HG02571 (cell line): ENCODE measurements around the gene USP43.

Experiments used
- ATAC-seq: cut with Tn5 transposase; IDR thresholded peaks from one replicate; pipeline ENCODE4 v1.9.1; 2021; ENCODE audit warnings: mild to moderate bottlenecking, moderate library complexity; ENCODE audit not compliant: unreplicated experiment

The USP43 gene

GRCh38 chr17:9705745-9706144 lies 60.4 kb downstream of the USP43 start:
- no peak for ATAC-seq

GRCh38 chr17:9707948-9708347 lies 62.6 kb downstream of the USP43 start:
- no peak for ATAC-seq

- no peak for ATAC-seq
Observed at GRCh38 chr17:9714801-9715200, 69.5 kb downstream of the USP43 start.

- no peak for ATAC-seq
Observed at GRCh38 chr17:9715503-9716016, 70.2 kb downstream of the USP43 start.

- ATAC-seq, result no peak
Observed at GRCh38 chr17:9725575-9725974, 80.3 kb downstream of the USP43 start.

- no peak for ATAC-seq
Observed at GRCh38 chr17:9726291-9726690, 81.0 kb downstream of the USP43 start.

GRCh38 chr17:9728005-9728404 lies 82.7 kb downstream of the USP43 start:
- ATAC-seq, result no peak

- ATAC-seq, result no peak
Observed at GRCh38 chr17:9728564-9728963, 83.2 kb downstream of the USP43 start.

GRCh38 chr17:9729034-9729650 lies 83.8 kb downstream of the USP43 start:
- ATAC-seq, result no peak

GRCh38 chr17:9729735-9730420 lies 84.6 kb downstream of the USP43 start:
- no peak for ATAC-seq

GRCh38 chr17:9750524-9750923 lies 105.2 kb downstream of the USP43 start:
- ATAC-seq, result no peak

- no peak for ATAC-seq
Observed at GRCh38 chr17:9755083-9755482, 109.8 kb downstream of the USP43 start.

- ATAC-seq, result no peak
Observed at GRCh38 chr17:9760266-9760665, 114.9 kb downstream of the USP43 start.

- ATAC-seq, result no peak
Observed at GRCh38 chr17:9763643-9764042, 118.3 kb downstream of the USP43 start.

GRCh38 chr17:9765322-9765721 lies 120.0 kb downstream of the USP43 start:
- no peak for ATAC-seq

- no peak for ATAC-seq
Observed at GRCh38 chr17:9766970-9767369, 121.7 kb downstream of the USP43 start.

- no peak for ATAC-seq
Observed at GRCh38 chr17:9767432-9767991, 122.2 kb downstream of the USP43 start.

- ATAC-seq, result no peak
Observed at GRCh38 chr17:9768381-9768934, 123.1 kb downstream of the USP43 start.

- no peak for ATAC-seq
Observed at GRCh38 chr17:9769036-9769695, 123.8 kb downstream of the USP43 start.

GRCh38 chr17:9771465-9771864 lies 126.1 kb downstream of the USP43 start:
- no peak for ATAC-seq

- no peak for ATAC-seq
Observed at GRCh38 chr17:9772658-9773057, 127.3 kb downstream of the USP43 start.
